NCI-H2227 treated with DMSO at 0.1 percent for 48 hours (cell line): ENCODE measurements around the gene TRIM8.

ENCODE experiments used
- DNase-seq: peaks from one replicate; lab custom pipeline; 2025; lab: John Stamatoyannopoulos, UW

The TRIM8 gene

GRCh38 chr10:102633287-102633686 lies 11.0 kb upstream of the TRIM8 start:
- DNase-seq, result no peak

- no peak for DNase-seq
These were observed 10.4 kb upstream of the TRIM8 start for GRCh38 chr10:102633848-102634247.

GRCh38 chr10:102634686-102635085 lies 9.6 kb upstream of the TRIM8 start:
- no peak for DNase-seq

GRCh38 chr10:102635377-102635776 lies 8.9 kb upstream of the TRIM8 start:
- no peak for DNase-seq

GRCh38 chr10:102639537-102639936 lies 4.7 kb upstream of the TRIM8 start:
- DNase-seq, result no peak

GRCh38 chr10:102641402-102641801 lies 2.9 kb upstream of the TRIM8 start:
- no peak for DNase-seq

- DNase-seq, result peak; percentile 92
These were observed 2.2 kb upstream of the TRIM8 start for GRCh38 chr10:102641880-102642735.

GRCh38 chr10:102642736-102643335 lies 1.4 kb upstream of the TRIM8 start:
- DNase-seq, result peak; percentile 48

GRCh38 chr10:102643336-102644065 lies 778 bp upstream of the TRIM8 start:
- peak; percentile 44 for DNase-seq

- peak; percentile 32 for DNase-seq
These were observed 538 bp downstream of the TRIM8 start for GRCh38 chr10:102644646-102645387.

GRCh38 chr10:102645388-102645740 lies 1.1 kb downstream of the TRIM8 start:
- peak; percentile 12 for DNase-seq

- DNase-seq, result no peak
These were observed 1.7 kb downstream of the TRIM8 start for GRCh38 chr10:102645741-102646609.

- peak; percentile 15 for DNase-seq
These were observed 2.5 kb downstream of the TRIM8 start for GRCh38 chr10:102646610-102647442.

- no peak for DNase-seq
These were observed 3.4 kb downstream of the TRIM8 start for GRCh38 chr10:102647443-102648268.

- no peak for DNase-seq
These were observed 4.1 kb downstream of the TRIM8 start for GRCh38 chr10:102648269-102648888.

- no peak for DNase-seq
These were observed 4.9 kb downstream of the TRIM8 start for GRCh38 chr10:102648889-102649796.

- no peak for DNase-seq
These were observed 5.7 kb downstream of the TRIM8 start for GRCh38 chr10:102649797-102650654.
